MM.1S (cell line): ENCODE data around the gene PRKCZ.

Experiments used
- EZH2 ChIP-seq: fragments of 300-600 bp; sonication (generic); optimal IDR thresholded peaks from 2 replicates; pipeline ENCODE3; 2017; ENCODE audit warnings: low read depth, mild to moderate bottlenecking, antibody characterized with exemption, low read length, mixed read lengths
- EZH2phosphoT487 ChIP-seq: fragments of 300-600 bp; sonication (generic); IDR thresholded peaks from 2 replicates; pipeline ENCODE4 v1.6.1; 2018; ENCODE audit warnings: antibody characterized with exemption, low read length
- TF ChIP-seq, protein P1 (sequence below): fragments of 300-600 bp; sonication (generic); IDR thresholded peaks from 2 replicates; pipeline ENCODE4 v1.5.1; 2016; ENCODE audit warnings: antibody characterized with exemption, low read length, mixed read lengths

DNA sequence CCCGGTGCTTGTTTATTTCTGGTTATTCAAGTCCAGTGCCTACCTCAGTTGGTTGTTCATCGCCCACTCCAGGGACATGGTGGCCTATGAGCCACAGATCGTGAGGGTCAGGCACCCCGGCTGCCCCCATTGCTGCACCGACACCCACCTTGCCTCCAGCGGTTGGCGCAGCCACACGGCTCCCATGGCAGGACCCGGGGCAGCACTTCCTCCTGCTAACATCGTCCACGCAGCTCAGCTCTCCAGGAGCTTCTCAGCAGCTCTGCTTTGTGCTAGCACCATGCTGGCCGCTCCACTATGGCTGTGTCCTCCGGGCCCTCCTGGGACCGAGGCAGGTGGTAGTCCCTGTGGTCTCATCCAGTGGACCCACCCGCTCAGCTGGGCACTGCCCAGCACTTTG is 13.9 kb upstream of the PRKCZ start:
- TF ChIP-seq EZH2 (no peak), EZH2phosphoT487 (no peak)
- TF ChIP-seq, protein P1, sequence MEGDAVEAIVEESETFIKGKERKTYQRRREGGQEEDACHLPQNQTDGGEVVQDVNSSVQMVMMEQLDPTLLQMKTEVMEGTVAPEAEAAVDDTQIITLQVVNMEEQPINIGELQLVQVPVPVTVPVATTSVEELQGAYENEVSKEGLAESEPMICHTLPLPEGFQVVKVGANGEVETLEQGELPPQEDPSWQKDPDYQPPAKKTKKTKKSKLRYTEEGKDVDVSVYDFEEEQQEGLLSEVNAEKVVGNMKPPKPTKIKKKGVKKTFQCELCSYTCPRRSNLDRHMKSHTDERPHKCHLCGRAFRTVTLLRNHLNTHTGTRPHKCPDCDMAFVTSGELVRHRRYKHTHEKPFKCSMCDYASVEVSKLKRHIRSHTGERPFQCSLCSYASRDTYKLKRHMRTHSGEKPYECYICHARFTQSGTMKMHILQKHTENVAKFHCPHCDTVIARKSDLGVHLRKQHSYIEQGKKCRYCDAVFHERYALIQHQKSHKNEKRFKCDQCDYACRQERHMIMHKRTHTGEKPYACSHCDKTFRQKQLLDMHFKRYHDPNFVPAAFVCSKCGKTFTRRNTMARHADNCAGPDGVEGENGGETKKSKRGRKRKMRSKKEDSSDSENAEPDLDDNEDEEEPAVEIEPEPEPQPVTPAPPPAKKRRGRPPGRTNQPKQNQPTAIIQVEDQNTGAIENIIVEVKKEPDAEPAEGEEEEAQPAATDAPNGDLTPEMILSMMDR, result no peak
